ENCODE measurements around the gene FZR1.
A peak's percentile ranks its signal among the peaks of the same experiment; 100 is the strongest.
"Not testable (repeated sequence)": the region's sequence is repeated elsewhere in the genome, so short reads cannot be mapped to it uniquely, and the experiment has no call there.

Gene FZR1

GRCh38 chr19:3547301-3547731 lies 41.2 kb downstream of the FZR1 start:
- peak; percentile 68 for DNase-seq (ENCODE audit: low spot score)

- no peak for DNase-seq (ENCODE audit: low spot score)
Observed at GRCh38 chr19:3547767-3548282, 41.7 kb downstream of the FZR1 start.

GRCh38 chr19:3548606-3549005 lies 42.5 kb downstream of the FZR1 start:
- DNase-seq (ENCODE audit: low spot score), result no peak

GRCh38 chr19:3549816-3550215 lies 43.7 kb downstream of the FZR1 start:
- no peak for DNase-seq (ENCODE audit: low spot score)

GRCh38 chr19:3550947-3551791 lies 45.1 kb downstream of the FZR1 start:
- DNase-seq (ENCODE audit: low spot score), result no peak

GRCh38 chr19:3551792-3552095 lies 45.6 kb downstream of the FZR1 start:
- DNase-seq (ENCODE audit: low spot score), result no peak

- DNase-seq (ENCODE audit: low spot score), result no peak
Observed at GRCh38 chr19:3554254-3555083, 48.4 kb downstream of the FZR1 start.

GRCh38 chr19:3555653-3556422 lies 49.7 kb downstream of the FZR1 start:
- DNase-seq (ENCODE audit: low spot score), result peak; percentile 3

- no peak for DNase-seq (ENCODE audit: low spot score)
Observed at GRCh38 chr19:3556423-3556977, 50.4 kb downstream of the FZR1 start.

- peak; percentile 80 for DNase-seq (ENCODE audit: low spot score)
Observed at GRCh38 chr19:3556978-3557460, 50.9 kb downstream of the FZR1 start.

GRCh38 chr19:3557461-3558248 lies 51.5 kb downstream of the FZR1 start, which contains the start of gene MFSD12:
TSS of gene MFSD12 (minus strand) at chr19:3557586. CDS start at chr19:3557403, 183 bp downstream.
- DNase-seq (ENCODE audit: low spot score), result peak; percentile 100

GRCh38 chr19:3563709-3564524 lies 57.8 kb downstream of the FZR1 start:
- DNase-seq (ENCODE audit: low spot score), result no peak

GRCh38 chr19:3565139-3565538 lies 59.0 kb downstream of the FZR1 start:
- DNase-seq (ENCODE audit: low spot score), result no peak

- DNase-seq (ENCODE audit: low spot score), result not testable (repeated sequence)
Observed at GRCh38 chr19:3570042-3570441, 63.9 kb downstream of the FZR1 start.

GRCh38 chr19:3570606-3571011 lies 64.5 kb downstream of the FZR1 start:
- no peak for DNase-seq (ENCODE audit: low spot score)

- peak; percentile 93 for DNase-seq (ENCODE audit: low spot score)
Observed at GRCh38 chr19:3572132-3572854, 66.2 kb downstream of the FZR1 start.

GRCh38 chr19:3572855-3573161 lies 66.7 kb downstream of the FZR1 start, which contains the start of gene HMG20B:
TSS of gene HMG20B (plus strand) at chr19:3572944. CDS start at chr19:3573310, 366 bp downstream.
- DNase-seq (ENCODE audit: low spot score), result no peak

GRCh38 chr19:3573162-3573857 lies 67.2 kb downstream of the FZR1 start:
- DNase-seq (ENCODE audit: low spot score), result no peak

Data from iPS-NIHi11 (cell line).